ENCODE data around the gene IL20RA.
"Not testable (repeated sequence)": the region's sequence is repeated elsewhere in the genome, so short reads cannot be mapped to it uniquely, and the experiment has no call there.

Gene IL20RA, protein sequence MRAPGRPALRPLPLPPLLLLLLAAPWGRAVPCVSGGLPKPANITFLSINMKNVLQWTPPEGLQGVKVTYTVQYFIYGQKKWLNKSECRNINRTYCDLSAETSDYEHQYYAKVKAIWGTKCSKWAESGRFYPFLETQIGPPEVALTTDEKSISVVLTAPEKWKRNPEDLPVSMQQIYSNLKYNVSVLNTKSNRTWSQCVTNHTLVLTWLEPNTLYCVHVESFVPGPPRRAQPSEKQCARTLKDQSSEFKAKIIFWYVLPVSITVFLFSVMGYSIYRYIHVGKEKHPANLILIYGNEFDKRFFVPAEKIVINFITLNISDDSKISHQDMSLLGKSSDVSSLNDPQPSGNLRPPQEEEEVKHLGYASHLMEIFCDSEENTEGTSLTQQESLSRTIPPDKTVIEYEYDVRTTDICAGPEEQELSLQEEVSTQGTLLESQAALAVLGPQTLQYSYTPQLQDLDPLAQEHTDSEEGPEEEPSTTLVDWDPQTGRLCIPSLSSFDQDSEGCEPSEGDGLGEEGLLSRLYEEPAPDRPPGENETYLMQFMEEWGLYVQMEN

DNA sequence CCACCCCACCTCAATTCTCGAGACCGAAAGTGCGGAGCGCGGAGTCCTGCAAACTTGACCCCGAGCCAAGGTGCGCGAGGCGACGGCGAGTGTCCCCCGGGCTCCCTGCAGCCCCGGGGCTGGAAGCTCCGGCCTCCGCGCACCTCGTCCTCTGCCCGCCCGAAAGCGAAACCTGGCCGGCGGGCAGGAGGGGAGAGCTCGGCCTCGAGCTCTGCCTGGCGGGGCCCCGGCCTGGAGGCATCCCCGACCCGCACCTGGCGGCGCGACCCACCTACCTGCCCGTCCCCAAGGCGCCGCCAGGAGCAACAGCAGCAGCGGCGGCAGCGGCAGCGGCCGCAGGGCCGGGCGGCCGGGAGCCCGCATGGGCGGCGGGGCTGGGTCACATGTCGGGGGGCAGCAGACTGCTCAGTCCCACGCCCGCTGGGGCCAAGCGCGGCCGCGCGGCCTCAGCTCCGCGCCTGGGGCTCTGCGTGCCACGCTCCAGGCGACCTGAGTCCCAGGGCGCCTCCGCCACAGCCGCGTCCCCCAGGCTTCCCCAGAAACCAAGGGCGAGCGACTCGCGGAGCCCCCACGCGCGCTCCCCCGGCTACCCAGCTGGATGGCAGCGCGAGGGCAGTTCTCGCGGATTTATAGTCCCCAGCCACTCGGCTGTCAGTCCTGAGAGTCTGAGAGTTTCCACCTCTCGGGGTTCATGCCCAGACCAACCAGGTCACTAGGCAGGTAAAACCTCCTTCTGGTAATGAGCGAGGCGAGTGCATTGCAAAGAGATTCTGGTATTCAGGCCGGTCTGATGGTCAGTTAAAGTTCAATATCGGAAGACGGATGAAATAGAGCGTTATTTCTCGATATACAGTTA is at the start of gene IL20RA:
IL20RA (minus strand) TSS at position 600 of the 856 bp plus-strand sequence; CDS start at position 363, 237 bp downstream.
- DNase-seq = peak; percentile 77

- DNase-seq = no peak
Observed at GRCh38 chr6:137093183-137094069, 48.7 kb upstream of the IL20RA start.

GRCh38 chr6:137092018-137092417 is 47.3 kb upstream of the IL20RA start:
- DNase-seq = no peak

- DNase-seq = no peak
Observed at GRCh38 chr6:137089305-137089704, 44.5 kb upstream of the IL20RA start.

- DNase-seq = no peak
Observed at GRCh38 chr6:137087902-137088301, 43.1 kb upstream of the IL20RA start.

DNA sequence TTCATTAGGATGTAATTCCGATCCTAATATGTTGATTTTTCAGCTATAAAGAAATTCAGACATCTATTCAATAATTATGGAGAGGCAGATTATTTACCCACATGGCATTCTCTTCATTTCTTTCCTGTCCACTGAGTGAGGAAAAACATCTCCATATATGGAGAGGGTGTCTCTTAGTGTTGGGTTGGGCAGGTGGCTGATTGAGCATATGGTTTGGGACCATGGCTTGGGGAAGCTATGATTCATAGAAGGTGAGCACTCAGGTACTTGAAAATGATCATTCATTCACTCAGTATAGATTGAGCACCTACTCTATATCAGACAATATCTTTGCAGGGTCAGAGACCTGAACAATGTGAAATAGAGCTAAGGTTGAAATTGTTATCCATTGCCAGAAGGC is 41.3 kb upstream of the IL20RA start:
- peak; percentile 69 for DNase-seq

DNA sequence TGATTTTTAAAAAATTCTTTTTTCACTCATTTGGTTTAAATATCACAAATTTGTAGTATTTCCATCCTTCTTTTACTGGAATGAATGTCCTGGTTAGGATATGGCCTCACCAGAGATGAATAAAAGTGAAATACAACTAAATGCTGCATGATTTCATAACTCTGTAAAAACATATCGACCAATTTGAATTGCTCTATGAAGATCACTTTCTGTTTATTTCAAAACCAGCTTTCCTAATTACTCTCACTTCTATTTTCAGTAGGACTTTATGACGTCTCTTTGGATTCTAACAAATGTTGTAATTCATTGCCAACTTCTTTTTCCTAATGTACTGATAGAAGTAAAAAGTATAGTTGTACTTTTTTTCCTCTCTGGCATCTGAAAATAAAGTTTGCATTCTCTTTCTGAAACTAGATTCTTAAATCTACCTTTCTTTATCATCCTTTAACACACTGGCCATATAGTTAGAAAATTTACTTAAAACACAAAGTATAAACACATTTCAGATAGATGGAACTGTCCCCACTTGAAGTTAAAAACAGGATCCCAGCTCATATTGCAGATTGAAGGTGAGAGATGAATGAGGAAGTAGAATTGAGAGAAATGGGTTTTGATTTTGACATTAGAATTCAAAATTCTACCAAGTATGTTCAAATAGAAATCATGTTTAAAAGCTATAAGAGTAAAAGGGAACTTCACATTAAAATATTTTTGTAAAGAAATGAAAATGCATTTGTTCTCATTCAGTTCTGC is 40.3 kb upstream of the IL20RA start:
- DNase-seq = no peak

DNA sequence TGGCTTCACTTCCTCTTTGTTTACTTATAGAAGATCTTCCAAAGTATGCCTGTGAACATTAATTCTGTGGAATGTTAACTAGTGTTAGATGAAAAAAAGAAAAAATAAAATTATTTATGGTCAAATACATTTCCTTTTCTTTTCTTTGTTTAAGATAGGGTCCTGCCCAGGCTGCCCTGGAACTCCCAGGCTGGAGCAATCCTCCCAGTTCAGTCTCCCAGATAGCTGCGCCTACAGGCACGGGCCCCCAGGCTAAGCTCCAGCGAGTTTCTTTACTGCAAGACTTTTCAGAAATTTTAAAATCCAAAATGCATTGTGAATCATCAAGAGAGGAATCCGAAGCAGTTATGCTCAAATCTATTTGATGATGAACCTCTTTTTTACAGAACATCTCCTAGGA is 39.3 kb upstream of the IL20RA start:
- no peak for DNase-seq

DNA sequence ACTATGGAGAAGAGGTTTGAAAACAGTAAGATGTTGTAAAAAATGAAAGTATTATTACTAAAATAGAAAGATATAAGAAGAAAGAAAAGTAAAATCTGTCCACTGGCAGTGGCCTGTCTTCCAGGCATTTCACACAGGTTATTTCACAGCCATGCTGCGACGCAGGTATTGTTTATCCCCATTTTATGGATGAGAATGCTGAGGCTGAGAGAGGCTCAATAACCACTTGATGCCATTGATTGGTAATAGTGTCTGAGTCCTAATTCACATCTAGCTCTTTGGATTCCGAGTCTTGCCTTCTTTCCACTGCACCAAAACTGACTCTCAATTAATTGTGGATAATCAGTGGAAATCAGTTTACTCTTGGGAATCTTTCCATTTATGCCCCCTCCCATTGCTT is 37.2 kb upstream of the IL20RA start:
- DNase-seq = no peak

DNA sequence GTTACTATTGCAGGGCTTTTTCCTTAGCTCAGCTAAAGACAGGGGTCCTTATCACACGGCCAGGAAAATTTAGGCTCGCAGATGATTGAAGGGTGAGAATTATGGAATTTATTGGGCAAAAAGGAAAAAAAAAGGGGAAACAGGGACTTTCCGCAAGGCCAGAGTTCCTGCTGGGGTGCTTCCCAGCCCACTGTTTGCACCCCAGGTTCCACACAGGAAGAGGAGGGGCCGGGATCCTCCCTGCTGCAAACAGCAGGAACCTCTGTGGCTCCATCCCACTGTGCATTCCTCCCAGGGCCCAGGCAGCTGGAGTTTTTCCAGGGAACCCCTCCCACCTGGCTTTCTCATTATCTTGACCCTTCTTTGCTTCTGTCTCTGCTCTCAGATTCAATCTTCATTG is 35.9 kb upstream of the IL20RA start:
- no peak for DNase-seq

GRCh38 chr6:137076277-137077068 is 31.7 kb upstream of the IL20RA start:
- DNase-seq = peak; percentile 86

- DNase-seq = not testable (repeated sequence)
Observed at GRCh38 chr6:137075790-137076189, 31.0 kb upstream of the IL20RA start.

- no peak for DNase-seq
Observed at GRCh38 chr6:137070303-137070702, 25.5 kb upstream of the IL20RA start.

DNA sequence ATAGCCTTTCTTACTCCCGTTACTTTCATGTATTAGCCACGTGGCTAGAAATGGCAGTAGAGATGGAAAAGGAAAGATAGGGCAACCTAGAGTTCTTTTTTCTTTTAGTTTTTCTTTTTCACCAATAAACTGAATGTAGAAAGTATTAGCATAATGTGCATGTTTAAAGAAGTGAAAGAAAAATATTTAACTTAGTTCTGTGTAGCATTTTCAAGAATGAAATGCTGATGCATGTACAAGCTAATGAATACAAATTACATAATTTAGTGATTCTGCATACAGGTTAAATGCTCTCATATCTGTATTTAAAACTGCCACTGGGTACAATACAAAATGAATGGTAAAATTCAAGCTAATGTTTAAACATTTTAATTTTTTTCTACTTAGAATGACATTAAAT is 22.6 kb upstream of the IL20RA start:
- DNase-seq = no peak

- no peak for DNase-seq
Observed at GRCh38 chr6:137058037-137058436, 13.3 kb upstream of the IL20RA start.

- DNase-seq = peak; percentile 57
Observed at GRCh38 chr6:137056121-137056880, 11.5 kb upstream of the IL20RA start.

- peak; percentile 96 for DNase-seq
Observed at GRCh38 chr6:137051790-137052472, 7.2 kb upstream of the IL20RA start.

GRCh38 chr6:137049095-137049494 is 4.3 kb upstream of the IL20RA start:
- no peak for DNase-seq

DNA sequence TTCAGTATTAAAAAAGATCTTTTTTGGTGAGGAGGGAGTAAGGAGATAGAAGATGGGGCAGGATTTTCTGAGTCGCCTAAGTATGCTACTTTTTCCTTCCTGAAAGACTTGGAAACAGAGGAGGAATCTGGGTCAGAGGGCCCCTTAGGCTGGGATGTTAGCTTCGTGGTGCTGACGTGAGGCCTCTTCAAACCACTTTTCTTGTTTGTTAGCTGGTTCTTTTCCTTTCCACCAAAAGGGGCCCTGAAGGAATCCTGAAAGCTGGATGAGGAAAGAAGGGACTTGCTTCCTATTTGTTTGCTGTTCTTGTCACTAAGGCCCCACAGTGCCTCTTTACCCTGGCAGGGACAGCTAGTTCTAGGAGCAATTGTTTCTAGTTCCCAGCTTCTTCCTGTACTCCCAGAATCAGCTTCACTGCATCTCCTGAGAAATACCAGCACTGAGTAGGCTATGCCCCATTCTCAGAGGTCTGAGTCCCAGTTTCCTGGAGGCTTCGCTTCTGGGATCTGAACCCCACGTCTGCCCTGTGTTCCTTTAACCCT is 2.2 kb upstream of the IL20RA start:
- DNase-seq = no peak

All from DMS53 (cell line).